ENCODE data around the gene SCO2. TPM values are rescaled to one million over a fixed set of nuclear protein-coding genes. Genes with fewer than 3 reads are reported as not detected.

Gene SCO2
- polyA plus RNA-seq, 3 donors = 39.5 to 101 (median 69.6) TPM

DNA sequence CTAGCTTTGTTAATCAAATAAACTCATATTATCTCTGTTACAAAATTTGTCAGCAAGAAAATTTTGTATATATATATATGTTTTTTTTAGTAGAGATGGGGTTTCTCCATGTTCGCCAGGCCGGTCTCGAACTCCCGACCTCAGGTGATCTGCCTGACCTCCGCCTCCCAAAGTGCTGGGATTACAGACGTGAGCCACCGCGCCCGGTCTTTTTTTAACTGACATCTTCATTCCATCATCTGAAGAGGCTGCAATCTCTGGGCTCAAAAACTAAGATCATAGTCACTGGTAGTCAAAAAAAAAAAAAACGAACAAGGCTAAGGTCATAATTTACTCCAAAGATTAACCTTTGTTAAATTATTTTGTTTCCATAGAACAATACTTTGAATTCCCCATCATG lies 15.0 kb upstream of the SCO2 start:
- Histone ChIP-seq H3K4me2 (replicated peaks; ENCODE audit: extremely low read depth, low read length, poor library complexity, severe bottlenecking) (peak overlapping the region; percentile 52), H3K27me3 (ENCODE audit: control insufficient read depth in 2 of 2, insufficient read depth in 2 of 2, low read length in 2 of 2) (no peaks in the 10 kb centered on the region), H3K27ac (ENCODE audit: low read depth in 1 of 2, low read length in 2 of 2) (peak overlapping the region; percentile 99 to 100), H4K20me1 (ENCODE audit: insufficient read depth, low read length) (no peaks in the 10 kb centered on the region), H3K9me3 (replicated peaks in 1 of 2; ENCODE audit: control insufficient read depth in 1 of 2, insufficient read depth in 1 of 2, low read length in 2 of 2) (no peaks in the 10 kb centered on the region), H3K4me3 (replicated peaks in 1 of 3; ENCODE audit: low read depth in 2 of 3, low read length in 3 of 3) (peak overlapping the region in 2 of 3 experiments; percentile 28 to 47), H3K36me3 (replicated peaks in 1 of 2; ENCODE audit: control insufficient read depth in 1 of 2, insufficient read depth in 2 of 2, low read length in 2 of 2) (no peaks in the 10 kb centered on the region), H3K79me2 (ENCODE audit: insufficient read depth, low read length) (peaks cover 27% of the 10 kb centered on the region), H2AFZ (ENCODE audit: insufficient read depth, low read depth, low read length, poor library complexity, severe bottlenecking) (no peak overlapping the region), H3K9ac (ENCODE audit: insufficient read depth, low read length, poor library complexity, severe bottlenecking) (peak overlapping the region; percentile 92), H3K4me1 (ENCODE audit: control insufficient read depth in 1 of 2, insufficient read depth in 2 of 2, low read length in 2 of 2) (peaks cover 96 to 99% of the 10 kb centered on the region in 2 donors)
- Mint-ChIP-seq H3K9me3 (no peaks in the 10 kb centered on the region), H3K36me3 (peaks cover 6 to 9% of the 10 kb centered on the region in 2 donors), H3K4me1 (peaks cover 76% of the 10 kb centered on the region), H3K27me3 (ENCODE audit: low read depth in 3 of 3) (peaks cover 0 to 1% (median 0%) of the 10 kb centered on the region in 3 donors), H3K4me3 (peak overlapping the region; percentile 69 to 82), H3K27ac (peak overlapping the region; percentile 97 to 100 (median 99))
- TF ChIP-seq, protein P1, sequence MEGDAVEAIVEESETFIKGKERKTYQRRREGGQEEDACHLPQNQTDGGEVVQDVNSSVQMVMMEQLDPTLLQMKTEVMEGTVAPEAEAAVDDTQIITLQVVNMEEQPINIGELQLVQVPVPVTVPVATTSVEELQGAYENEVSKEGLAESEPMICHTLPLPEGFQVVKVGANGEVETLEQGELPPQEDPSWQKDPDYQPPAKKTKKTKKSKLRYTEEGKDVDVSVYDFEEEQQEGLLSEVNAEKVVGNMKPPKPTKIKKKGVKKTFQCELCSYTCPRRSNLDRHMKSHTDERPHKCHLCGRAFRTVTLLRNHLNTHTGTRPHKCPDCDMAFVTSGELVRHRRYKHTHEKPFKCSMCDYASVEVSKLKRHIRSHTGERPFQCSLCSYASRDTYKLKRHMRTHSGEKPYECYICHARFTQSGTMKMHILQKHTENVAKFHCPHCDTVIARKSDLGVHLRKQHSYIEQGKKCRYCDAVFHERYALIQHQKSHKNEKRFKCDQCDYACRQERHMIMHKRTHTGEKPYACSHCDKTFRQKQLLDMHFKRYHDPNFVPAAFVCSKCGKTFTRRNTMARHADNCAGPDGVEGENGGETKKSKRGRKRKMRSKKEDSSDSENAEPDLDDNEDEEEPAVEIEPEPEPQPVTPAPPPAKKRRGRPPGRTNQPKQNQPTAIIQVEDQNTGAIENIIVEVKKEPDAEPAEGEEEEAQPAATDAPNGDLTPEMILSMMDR (IDR thresholded peaks at IDR 0.05) = no peak
- WGBS (ENCODE audit: insufficient coverage) = no CpG with 5 or more reads among the region's 10 CpGs
- peak in 1 of 3 donors; percentile 10 for DNase-seq
- intact Hi-C loops (cut with micrococcal nuclease) = no loop called here

DNA sequence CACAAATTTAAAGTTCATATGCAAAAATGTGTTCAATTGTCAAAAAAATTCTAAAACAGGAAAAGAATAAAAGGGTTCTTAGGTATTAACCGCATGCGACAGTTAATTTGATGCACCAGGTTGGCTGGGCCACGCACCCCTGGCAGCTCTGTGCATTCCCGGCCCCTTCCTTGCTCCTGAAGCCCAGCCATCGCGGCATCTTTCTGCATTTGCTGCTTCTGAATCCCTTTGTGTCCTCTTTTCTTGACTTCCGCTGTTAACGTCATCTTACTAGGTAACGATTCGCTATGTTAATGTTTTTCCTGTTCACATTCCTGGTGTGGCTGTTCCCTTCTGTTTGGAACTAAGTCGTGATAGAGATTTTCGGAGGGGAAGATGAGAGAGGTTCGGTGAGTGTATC lies 12.4 kb upstream of the SCO2 start:
- intact Hi-C loops (cut with micrococcal nuclease) = loop anchor here in 1 of 2 donors (10.0 kb wide), 1 partner anchor 603 kb away; no protein-coding TSS in a partner anchor
- H3K9me3 Mint-ChIP-seq = no peaks in the 10 kb centered on the region
- Histone ChIP-seq H3K9ac (ENCODE audit: insufficient read depth, low read length, poor library complexity, severe bottlenecking) (peak overlapping the region; percentile 92), H3K4me2 (replicated peaks; ENCODE audit: extremely low read depth, low read length, poor library complexity, severe bottlenecking) (peak overlapping the region; percentile 32), H3K4me3 (replicated peaks in 1 of 3; ENCODE audit: low read depth in 2 of 3, low read length in 3 of 3) (peak overlapping the region in 1 of 3 experiments; percentile 29), H3K9me3 (replicated peaks in 1 of 2; ENCODE audit: control insufficient read depth in 1 of 2, insufficient read depth in 1 of 2, low read length in 2 of 2) (no peaks in the 10 kb centered on the region), H3K36me3 (replicated peaks in 1 of 2; ENCODE audit: control insufficient read depth in 1 of 2, insufficient read depth in 2 of 2, low read length in 2 of 2) (no peaks in the 10 kb centered on the region), H2AFZ (ENCODE audit: insufficient read depth, low read depth, low read length, poor library complexity, severe bottlenecking) (no peak overlapping the region), H3K79me2 (ENCODE audit: insufficient read depth, low read length) (peaks cover 30% of the 10 kb centered on the region), H4K20me1 (ENCODE audit: insufficient read depth, low read length) (no peaks in the 10 kb centered on the region), H3K27ac (ENCODE audit: low read depth in 1 of 2, low read length in 2 of 2) (peak overlapping the region; percentile 99 to 100), H3K4me1 (ENCODE audit: control insufficient read depth in 1 of 2, insufficient read depth in 2 of 2, low read length in 2 of 2) (peaks cover 96 to 99% of the 10 kb centered on the region in 2 donors), H3K27me3 (ENCODE audit: control insufficient read depth in 2 of 2, insufficient read depth in 2 of 2, low read length in 2 of 2) (no peaks in the 10 kb centered on the region)
- 76% methylated on average over 8 of the region's 13 CpGs for WGBS (ENCODE audit: insufficient coverage)
- peaks cover 0 to 1% (median 0%) of the 10 kb centered on the region in 3 donors for H3K27me3 Mint-ChIP-seq (ENCODE audit: low read depth in 3 of 3)
- H3K4me3 Mint-ChIP-seq = peak overlapping the region; percentile 61 to 67
- TF ChIP-seq, protein P1 (IDR thresholded peaks at IDR 0.05) = no peak
- H3K27ac Mint-ChIP-seq = peak overlapping the region; percentile 99 to 100 (median 100)
- H3K4me1 Mint-ChIP-seq = peaks cover 84% of the 10 kb centered on the region
- no peak for DNase-seq
- peaks cover 8 to 9% of the 10 kb centered on the region in 2 donors for H3K36me3 Mint-ChIP-seq
